Measurements from ENCODE around the gene SH2D3A. TPM values are rescaled to one million over a fixed set of nuclear protein-coding genes. Genes with fewer than 3 reads are reported as not detected.
"Not testable (repeated sequence)": the region's sequence is repeated elsewhere in the genome, so short reads cannot be mapped to it uniquely, and the experiment has no call there.

The SH2D3A gene
- total RNA-seq, 1 experiment from 2014 or later: 0.18 TPM

DNA sequence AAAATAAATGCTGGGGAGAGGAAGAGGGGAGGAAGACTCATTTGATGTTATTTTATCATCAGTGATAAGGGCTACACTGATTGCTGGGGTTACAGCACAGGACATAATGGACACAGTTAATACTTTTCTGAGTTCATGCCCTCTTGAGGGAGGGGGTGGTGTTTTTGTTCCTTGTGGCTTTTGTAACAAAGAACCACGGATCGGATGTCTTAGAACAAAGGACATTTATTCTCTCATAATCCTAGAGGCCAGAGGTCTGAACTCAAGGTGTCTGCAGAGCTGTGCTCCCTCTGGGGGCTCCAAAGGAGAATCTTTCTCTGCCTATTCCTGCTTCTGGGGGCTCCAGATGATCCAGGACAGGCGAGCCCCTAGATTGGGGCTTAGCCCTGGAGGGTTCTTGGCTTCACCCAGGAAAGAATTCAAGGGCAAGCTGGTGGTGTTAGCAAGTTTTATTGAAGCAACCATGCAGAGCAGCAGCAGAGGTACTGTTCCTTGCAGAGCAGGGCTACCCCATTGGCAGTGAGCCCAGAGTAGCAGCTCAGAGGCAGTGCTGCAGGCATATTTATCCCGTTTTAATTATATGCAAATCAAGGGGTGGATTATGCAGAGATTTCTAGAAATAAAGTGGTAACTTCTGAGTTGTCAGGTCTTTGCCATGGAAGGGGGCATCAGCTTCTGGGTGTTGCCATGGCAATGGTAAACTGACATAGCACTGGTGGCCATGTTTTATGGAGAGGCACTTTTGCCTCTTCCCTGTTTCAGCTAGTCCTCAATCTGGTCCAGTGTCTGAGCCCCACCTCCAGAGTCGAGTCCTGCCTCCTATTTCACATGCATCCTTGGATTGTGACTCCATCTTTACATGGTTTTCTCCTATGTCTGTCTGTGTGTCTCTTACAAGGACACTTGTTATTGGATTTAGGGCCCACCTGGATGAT lies 23.2 kb upstream of the SH2D3A start:
- no peak for DNase-seq (ENCODE audit: low read depth)

DNA sequence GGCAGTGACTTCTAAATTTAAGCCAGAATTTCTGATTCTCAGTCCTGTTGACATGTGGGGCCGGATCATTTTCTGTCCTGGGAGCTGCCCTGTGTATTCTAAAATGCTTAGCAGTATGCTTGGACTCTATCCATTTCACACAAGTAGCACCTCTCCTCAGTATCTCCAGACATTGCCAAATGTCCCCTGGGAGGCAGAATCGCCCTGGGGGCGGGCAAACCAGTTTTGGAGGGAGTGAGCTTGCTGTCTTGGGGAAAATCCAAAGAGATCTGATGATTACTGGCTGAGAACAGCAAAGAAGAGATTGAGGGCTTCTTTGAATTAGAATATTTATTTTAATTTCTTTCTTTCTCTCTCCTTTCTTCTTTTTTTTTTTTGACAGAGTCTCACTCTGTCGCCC lies 21.7 kb upstream of the SH2D3A start:
- DNase-seq (ENCODE audit: low read depth): no peak

DNA sequence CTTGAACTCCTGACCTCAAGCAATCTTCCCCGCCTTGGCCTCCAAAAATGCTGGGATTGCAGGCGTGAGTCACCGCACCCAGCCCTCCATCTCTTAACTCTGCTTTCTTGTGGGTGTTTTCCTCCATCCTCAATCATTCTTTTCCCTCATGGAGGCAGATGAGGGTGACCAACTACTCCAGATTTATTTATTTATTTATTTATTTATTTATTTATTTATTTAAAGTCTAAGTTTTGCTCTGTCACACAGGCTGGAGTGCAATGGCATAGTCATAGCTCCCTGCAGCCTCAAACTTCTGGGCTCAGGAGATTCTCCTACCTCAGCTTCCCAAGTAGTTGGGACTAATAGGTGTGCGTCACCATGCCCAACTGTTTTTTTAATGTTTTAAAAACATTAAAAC lies 20.2 kb upstream of the SH2D3A start:
- DNase-seq (ENCODE audit: low read depth): no peak

GRCh38 chr19:6779206-6779605 lies 12.0 kb upstream of the SH2D3A start:
- DNase-seq (ENCODE audit: low read depth): peak; percentile 50

- DNase-seq (ENCODE audit: low read depth): no peak
Measured at GRCh38 chr19:6778386-6778785, 11.2 kb upstream of the SH2D3A start.

GRCh38 chr19:6777434-6777833 lies 10.2 kb upstream of the SH2D3A start:
- DNase-seq (ENCODE audit: low read depth): no peak

GRCh38 chr19:6776999-6777398 lies 9.8 kb upstream of the SH2D3A start:
- DNase-seq (ENCODE audit: low read depth): no peak

GRCh38 chr19:6776045-6776444 lies 8.8 kb upstream of the SH2D3A start:
- not testable (repeated sequence) for DNase-seq (ENCODE audit: low read depth)

DNA sequence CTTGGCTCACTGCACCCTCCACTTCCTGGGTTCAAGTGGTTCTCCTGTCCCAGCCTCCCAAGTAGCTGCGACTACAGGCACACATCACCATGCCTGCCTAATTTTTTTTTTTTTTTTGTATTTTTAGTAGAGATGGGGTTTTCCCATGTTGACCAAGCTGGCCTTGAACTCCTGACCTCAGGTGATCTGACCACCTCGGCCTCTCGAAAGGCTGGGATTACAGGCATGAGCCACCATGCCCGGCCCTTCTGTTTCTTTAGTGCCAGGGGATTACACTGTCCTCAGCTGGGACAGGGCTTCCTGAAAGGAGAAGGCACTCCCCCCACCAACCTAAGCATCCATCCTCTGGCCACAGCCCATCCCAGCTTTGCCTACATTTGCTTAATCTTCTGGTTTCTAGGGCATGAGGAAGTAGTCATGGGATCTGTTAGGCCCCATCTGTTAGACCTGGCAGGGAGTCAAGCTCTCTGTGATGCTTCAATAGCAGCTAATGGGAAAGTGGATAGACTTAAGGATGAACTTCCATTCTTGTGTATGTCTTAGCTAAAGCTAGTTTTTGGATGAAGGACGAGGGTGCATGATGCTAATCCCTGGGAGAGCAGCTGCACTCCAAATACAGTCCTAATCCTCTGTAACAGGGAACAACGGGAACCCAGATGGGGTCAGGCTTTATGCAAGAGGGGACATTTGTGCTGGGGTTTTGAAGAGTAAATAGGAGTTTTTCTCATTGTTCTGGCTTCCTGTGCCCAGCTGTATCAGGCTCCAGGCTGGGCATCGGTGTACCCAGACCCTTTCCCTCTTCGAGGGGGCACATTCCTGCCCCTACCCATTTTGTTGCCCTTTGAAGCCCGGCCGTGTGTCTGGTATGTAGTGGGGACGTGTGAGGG lies 7.8 kb upstream of the SH2D3A start:
- DNase-seq (ENCODE audit: low read depth): no peak

DNA sequence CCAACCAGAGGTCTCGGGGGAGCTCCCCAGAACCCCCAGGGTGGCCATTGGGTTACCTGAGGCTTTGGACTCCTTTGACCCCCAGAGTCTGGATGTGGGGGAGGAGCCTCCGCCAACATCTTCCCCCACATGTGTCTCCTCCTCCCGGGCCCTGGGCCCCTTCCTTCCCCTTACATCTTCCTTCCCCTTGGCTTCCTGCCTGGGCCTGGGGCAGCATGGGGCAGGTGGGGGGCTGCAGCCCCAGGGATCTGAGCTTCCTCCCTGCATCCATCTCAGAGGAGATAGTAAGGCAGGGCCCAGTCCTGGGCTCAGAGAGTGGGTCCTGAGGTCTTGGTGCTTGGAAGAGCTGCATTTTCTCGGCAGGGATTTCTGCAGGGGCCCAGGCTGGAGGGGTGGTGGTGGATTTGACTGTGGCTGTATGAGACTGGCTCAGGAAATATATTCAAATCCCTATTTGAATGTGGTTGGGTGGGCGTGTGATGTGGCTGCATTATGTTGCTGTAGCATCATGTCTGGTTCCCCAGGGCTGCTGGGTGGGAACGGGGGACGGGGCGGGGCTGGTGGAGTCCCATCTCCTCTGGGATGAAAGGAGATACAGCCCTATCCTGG lies 6.2 kb upstream of the SH2D3A start:
- DNase-seq (ENCODE audit: low read depth): no peak

DNA sequence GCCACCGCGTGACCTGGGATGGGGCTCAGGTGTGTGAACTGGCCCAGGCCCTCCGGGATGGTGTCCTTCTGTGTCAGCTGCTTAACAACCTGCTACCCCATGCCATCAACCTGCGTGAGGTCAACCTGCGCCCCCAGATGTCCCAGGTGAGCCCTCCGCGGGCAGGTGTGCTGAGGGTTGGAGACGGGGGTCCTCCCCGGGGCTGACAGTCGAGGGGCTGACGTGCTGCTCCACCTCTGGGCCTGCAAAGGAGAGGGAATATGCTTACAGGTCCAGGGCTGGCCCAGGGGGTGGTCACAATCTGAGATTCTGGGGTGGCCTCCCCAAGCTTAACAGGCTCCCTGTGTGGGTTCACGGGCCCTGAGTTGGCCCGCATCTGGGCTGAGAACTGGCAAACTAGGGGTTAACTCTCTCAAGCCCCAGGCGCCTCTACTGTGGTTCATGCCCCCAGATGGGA lies 5.7 kb upstream of the SH2D3A start:
- DNase-seq (ENCODE audit: low read depth): no peak

- no peak for DNase-seq (ENCODE audit: low read depth)
Measured at GRCh38 chr19:6772028-6772865, 5.0 kb upstream of the SH2D3A start, which contains the start of gene VAV1. Gene VAV1 (plus strand): TSS chr19:6772708. CDS start chr19:6772808, 100 bp downstream.

DNA sequence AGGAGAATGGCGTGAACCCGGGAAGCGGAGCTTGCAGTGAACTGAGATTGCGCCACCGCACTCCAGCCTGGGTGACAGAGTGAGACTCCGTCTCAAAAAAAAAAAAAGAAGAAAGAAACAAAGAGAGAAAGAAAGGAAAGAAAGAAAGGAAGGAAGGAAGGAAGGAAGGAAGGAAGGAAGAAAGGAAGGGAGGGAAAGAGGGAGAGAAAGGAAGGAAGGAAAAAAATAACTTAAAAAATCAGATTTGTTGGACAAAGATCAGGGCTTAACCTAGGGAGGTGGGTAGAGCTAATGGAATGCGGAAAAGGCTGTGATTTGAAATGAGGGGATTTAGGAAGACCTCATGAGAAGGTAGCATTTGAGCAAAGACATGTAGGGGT lies 4.4 kb upstream of the SH2D3A start:
- DNase-seq (ENCODE audit: low read depth): not testable (repeated sequence)

DNA sequence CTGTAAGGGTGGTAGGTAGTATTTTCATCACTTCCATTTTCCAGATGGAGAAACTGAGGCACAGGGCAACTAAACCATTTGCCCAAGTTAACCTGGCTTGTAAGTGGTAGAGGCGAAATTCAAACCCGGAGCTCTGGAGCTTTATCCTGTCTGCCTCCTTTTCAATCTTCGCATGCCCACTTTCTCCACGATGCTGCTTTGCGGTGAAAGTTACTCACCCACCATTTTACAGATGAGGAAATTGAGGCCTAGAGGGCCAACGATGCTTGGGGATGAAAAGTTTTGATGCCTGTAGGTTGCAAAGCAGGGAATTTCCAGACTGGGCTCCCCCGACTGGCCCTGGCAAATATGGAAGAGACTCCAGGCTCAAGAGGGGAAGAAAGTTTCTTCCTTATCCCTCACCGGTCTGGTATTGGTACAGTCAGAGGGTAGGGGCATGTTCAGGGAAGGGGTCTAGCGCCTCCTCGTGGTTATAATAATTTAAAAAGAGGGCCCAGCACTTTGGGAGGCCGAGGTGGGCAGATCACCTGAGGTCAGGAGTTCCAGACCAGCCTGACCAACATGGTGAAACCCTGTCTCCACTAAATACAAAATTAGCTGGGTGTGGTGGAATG lies 1.9 kb upstream of the SH2D3A start:
- DNase-seq (ENCODE audit: low read depth): peak; percentile 23

DNA sequence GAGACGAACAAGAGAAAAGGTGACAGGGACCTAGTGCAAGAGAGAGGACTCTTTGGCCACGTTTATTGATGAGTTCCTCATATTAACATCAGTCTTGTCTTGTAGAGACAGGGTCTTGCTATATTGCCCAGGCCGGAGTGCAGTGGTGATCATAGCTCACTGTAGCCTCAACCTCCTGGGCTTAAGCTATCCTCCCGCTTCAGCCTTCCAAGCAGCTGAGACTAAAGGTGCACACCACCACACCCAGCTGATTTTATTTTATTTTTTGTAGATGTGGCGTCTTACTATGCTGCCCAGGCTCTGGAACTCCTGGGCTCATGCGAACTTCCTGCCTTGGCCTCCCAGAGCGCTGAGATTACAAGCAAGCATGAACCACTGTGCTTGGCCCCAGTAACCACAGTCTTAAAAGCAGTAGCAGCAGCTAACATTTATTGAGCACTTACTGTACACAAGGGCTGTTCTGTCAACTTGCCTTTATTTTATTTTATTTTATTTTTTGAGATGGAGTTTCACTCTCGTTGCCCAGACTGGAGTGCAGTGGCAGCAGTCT lies 1.1 kb upstream of the SH2D3A start:
- no peak for DNase-seq (ENCODE audit: low read depth)

GRCh38 chr19:6767081-6767356 lies 216 bp downstream of the SH2D3A start:
- DNase-seq (ENCODE audit: low read depth): no peak

DNA sequence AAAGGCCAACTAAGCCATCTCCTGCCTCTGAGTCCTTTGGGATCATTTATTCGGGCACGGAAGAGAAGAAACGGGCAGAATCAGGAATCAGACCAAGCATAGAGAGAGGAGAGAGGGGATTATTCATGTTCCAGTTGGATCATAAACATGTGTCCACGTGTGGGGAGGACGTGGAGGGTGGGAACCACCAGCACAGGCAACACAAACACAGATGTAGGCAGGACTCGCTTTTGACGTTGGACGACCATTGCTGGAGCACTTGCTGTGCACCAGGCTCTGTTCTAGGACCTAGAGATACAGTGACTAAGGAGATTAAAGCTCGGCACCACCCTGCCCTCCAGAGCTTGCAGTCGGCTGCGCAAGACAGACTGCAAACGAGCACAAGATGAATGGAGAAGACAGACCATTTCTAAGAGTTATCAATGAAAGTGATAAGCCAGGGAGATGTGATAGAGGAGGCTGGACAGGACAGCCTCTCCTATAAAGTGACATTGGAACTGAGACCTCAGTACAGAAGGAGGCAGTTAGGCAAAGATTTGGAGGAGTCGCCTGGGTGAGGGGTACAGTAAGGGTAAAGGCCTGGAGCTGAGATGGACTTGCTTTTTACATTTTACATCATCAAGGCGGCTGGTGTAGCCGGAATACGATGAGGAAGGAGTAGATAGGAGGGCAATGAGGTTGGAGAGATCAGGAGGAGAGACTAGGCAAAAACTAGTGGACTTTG lies 716 bp downstream of the SH2D3A start:
- no peak for DNase-seq (ENCODE audit: low read depth)

GRCh38 chr19:6765738-6766356 lies 1.4 kb downstream of the SH2D3A start:
- peak; percentile 54 for DNase-seq (ENCODE audit: low read depth)

GRCh38 chr19:6762253-6762797 lies 4.9 kb downstream of the SH2D3A start:
- peak; percentile 33 for DNase-seq (ENCODE audit: low read depth)
